A673 (cell line): ENCODE results near the gene E2F7. TPM values are rescaled to one million over a fixed set of nuclear protein-coding genes. Genes with fewer than 3 reads are reported as not detected.
"Not testable (repeated sequence)": the region's sequence is repeated elsewhere in the genome, so short reads cannot be mapped to it uniquely, and the experiment has no call there.

Experiments used
- BruUV-seq: library from RNA; stranded (reverse); fragments of 400-500 nt; replicated peaks from 2 replicates; lab custom pipeline; 2021; lab: Mats Ljungman, UMichigan
- CTCF ChIA-PET: fragments of 300-600 bp; sonication (Branson Sonifier 250); formaldehyde crosslinking; loops from one replicate; lab custom pipeline; 2022; ENCODE audit warnings: antibody characterized with exemption; lab: Charles Lee
- POLR2A ChIA-PET: fragments of 300-600 bp; sonication (Branson Sonifier 250); formaldehyde crosslinking; loops from one replicate; lab custom pipeline; 2022; ENCODE audit warnings: antibody characterized with exemption; ENCODE audit not compliant: low non-redundant PET; lab: Charles Lee
- DNase-seq: peaks from one replicate; pipeline ENCODE4 v3.0.0-alpha.2; 2015; ENCODE audit warnings: low spot score
- H3K27ac ChIP-seq: fragments of 200-600 bp; sonication (generic); 2 replicates; pipeline ENCODE4 v1.5.1; 2016; ENCODE audit warnings: mixed run types, low read depth, mild to moderate bottlenecking, mixed read lengths, antibody characterized with exemption, low read length; ENCODE audit not compliant: poor library complexity, severe bottlenecking
- H3K27me3 ChIP-seq: fragments of 200-600 bp; sonication (generic); replicated peaks from 2 replicates; pipeline ENCODE4 v1.6.1; 2017; ENCODE audit warnings: mixed run types, low read depth, mild to moderate bottlenecking, mixed read lengths, antibody characterized with exemption, low read length; ENCODE audit not compliant: insufficient read depth, poor library complexity
- H3K36me3 ChIP-seq: fragments of 200-600 bp; sonication (generic); 2 replicates; pipeline ENCODE4 v1.6.1; 2016; ENCODE audit warnings: mixed run types, mild to moderate bottlenecking, mixed read lengths, antibody characterized with exemption, low read length; ENCODE audit not compliant: insufficient read depth, poor library complexity, severe bottlenecking
- H3K4me1 ChIP-seq: fragments of 200-600 bp; sonication (generic); 2 replicates; pipeline ENCODE4 v1.6.1; 2017; ENCODE audit warnings: mixed run types, mild to moderate bottlenecking, mixed read lengths, antibody characterized with exemption, low read length; ENCODE audit not compliant: insufficient read depth, poor library complexity, severe bottlenecking
- H3K4me3 ChIP-seq: fragments of 200-600 bp; sonication (generic); 2 replicates; pipeline ENCODE4 v1.5.1; 2016; ENCODE audit warnings: low read depth, mixed run types, mild to moderate bottlenecking, mixed read lengths, low read length; ENCODE audit not compliant: poor library complexity, severe bottlenecking
- H3K9me3 ChIP-seq: fragments of 200-600 bp; sonication (generic); 2 replicates; pipeline ENCODE4 v1.6.1; 2016; ENCODE audit warnings: mixed run types, low read depth, mild to moderate bottlenecking, mixed read lengths, antibody characterized with exemption, low read length; ENCODE audit not compliant: poor library complexity, severe bottlenecking
- EZH2 ChIP-seq: fragments of 200-600 bp; sonication (generic); IDR thresholded peaks from 2 replicates; pipeline ENCODE4 v1.6.1; 2017; ENCODE audit warnings: borderline replicate concordance, low read depth, mild to moderate bottlenecking, mixed read lengths, antibody characterized with exemption, low read length; ENCODE audit not compliant: poor library complexity, severe bottlenecking
- intact Hi-C: fragments of 100-400 bp; cut with micrococcal nuclease; formaldehyde crosslinking; loops from one replicate; pipeline ENCODE4 v1.10.0; 2022; ENCODE audit not compliant: unreplicated experiment
- total RNA-seq: library from RNA; stranded (reverse); gene quantifications from 2 replicates; pipeline ENCODE4 v1.2.3, GENCODE V29; 2021
- TF ChIP-seq, protein P1 (sequence below): fragments of 300-800, 200-600 bp; sonication (generic); conservative IDR thresholded peaks from 2 replicates; pipeline ENCODE4 v1.5.1; 2017; ENCODE audit warnings: low read depth, mild to moderate bottlenecking, antibody characterized with exemption, low read length, moderate library complexity, mixed read lengths

The E2F7 gene
- total RNA-seq, 1 experiment from 2014 or later: 26.7 TPM

DNA sequence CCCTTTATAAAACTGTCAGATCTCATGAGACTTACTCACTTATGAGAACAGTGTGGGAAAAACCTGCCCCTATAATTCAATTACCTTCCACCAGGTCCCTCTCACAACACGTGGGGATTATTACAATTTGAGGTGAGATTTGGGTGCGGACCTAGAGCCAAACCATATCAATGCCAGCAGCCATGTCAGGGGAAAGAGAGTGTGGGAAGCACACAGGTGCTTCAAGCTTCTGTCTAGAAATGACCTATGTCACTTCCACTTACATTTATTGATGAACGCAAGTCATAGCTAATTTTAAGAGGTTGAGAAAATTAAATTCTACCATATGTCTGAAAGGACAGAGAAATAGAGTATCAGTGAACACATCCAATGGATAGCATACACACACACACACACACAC, 32.5 kb upstream of the E2F7 start:
- H3K36me3 ChIP-seq: no peaks in the 10 kb centered on the region
- ChIA-PET POLR2A (no interaction called here), CTCF (no interaction called here)
- no peaks in the 10 kb centered on the region for H3K27me3 ChIP-seq
- no peak overlapping the region for H3K4me3 ChIP-seq
- TF ChIP-seq EZH2: no peak
- TF ChIP-seq, protein P1, sequence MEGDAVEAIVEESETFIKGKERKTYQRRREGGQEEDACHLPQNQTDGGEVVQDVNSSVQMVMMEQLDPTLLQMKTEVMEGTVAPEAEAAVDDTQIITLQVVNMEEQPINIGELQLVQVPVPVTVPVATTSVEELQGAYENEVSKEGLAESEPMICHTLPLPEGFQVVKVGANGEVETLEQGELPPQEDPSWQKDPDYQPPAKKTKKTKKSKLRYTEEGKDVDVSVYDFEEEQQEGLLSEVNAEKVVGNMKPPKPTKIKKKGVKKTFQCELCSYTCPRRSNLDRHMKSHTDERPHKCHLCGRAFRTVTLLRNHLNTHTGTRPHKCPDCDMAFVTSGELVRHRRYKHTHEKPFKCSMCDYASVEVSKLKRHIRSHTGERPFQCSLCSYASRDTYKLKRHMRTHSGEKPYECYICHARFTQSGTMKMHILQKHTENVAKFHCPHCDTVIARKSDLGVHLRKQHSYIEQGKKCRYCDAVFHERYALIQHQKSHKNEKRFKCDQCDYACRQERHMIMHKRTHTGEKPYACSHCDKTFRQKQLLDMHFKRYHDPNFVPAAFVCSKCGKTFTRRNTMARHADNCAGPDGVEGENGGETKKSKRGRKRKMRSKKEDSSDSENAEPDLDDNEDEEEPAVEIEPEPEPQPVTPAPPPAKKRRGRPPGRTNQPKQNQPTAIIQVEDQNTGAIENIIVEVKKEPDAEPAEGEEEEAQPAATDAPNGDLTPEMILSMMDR: no peak
- H3K4me1 ChIP-seq: no peaks in the 10 kb centered on the region
- no peak overlapping the region for H3K27ac ChIP-seq
- H3K9me3 ChIP-seq: no peaks in the 10 kb centered on the region
- BruUV-seq: no TSS peak
- DNase-seq: no peak
- intact Hi-C loops: no loop called here

- BruUV-seq: not testable (repeated sequence)
Measured at GRCh38 chr12:77092227-77092626, 26.9 kb upstream of the E2F7 start.

GRCh38 chr12:77089686-77090220, 24.4 kb upstream of the E2F7 start:
- intact Hi-C loops: no loop called here
- CTCF ChIA-PET: no interaction called here
- H3K36me3 ChIP-seq: no peaks in the 10 kb centered on the region

More at GRCh38 chr12:77092227-77092626, 26.9 kb upstream of the E2F7 start:
- H3K27ac ChIP-seq, H3K9me3 ChIP-seq, H3K4me3 ChIP-seq, H3K27me3 ChIP-seq, CTCF ChIA-PET, H3K36me3 ChIP-seq, POLR2A ChIA-PET, H3K4me1 ChIP-seq, DNase-seq, intact Hi-C loops: not testable (repeated sequence)

More at GRCh38 chr12:77089686-77090220, 24.4 kb upstream of the E2F7 start:
- Histone ChIP-seq H3K4me1 (no peaks in the 10 kb centered on the region), H3K27me3 (no peaks in the 10 kb centered on the region), H3K9me3 (no peaks in the 10 kb centered on the region), H3K27ac (peak overlapping the region; percentile 45), H3K4me3 (no peak overlapping the region)
- POLR2A ChIA-PET: interaction anchor here (0.7 kb wide), 1 partner anchor 39 kb away, joined by 3 read pairs; no protein-coding TSS in a partner anchor
- DNase-seq: peak; percentile 63
- no TSS peak for BruUV-seq
- no peak for TF ChIP-seq EZH2
- TF ChIP-seq, protein P1: no peak
